Left ventricle myocardium inferior (tissue), 1 donor: ENCODE measurements around the gene SMIM35. TPM values are rescaled to one million over a fixed set of nuclear protein-coding genes. Genes with fewer than 3 reads are reported as not detected.

Source experiments
- DNase-seq: peaks from one replicate; pipeline ENCODE4 v3.0.0-alpha.2; 2020
- H3K27ac ChIP-seq: fragments of 200-600 bp; replicated peaks from 2 replicates; pipeline ENCODE4 v1.8.0; 2021
- H3K27me3 ChIP-seq: fragments of 200-600 bp; 2 replicates; pipeline ENCODE4 v1.8.0; 2021; ENCODE audit warnings: low read depth
- H3K36me3 ChIP-seq: fragments of 200-600 bp; 2 replicates; pipeline ENCODE4 v1.8.0; 2021
- H3K4me1 ChIP-seq: fragments of 200-600 bp; 2 replicates; pipeline ENCODE4 v1.8.0; 2021
- H3K4me3 ChIP-seq: fragments of 200-600 bp; 2 replicates; pipeline ENCODE4 v1.8.0; 2021; ENCODE audit warnings: mild to moderate bottlenecking, moderate library complexity
- H3K9me3 ChIP-seq: fragments of 200-600 bp; replicated peaks from 2 replicates; pipeline ENCODE4 v1.8.0; 2021
- intact Hi-C: fragments of 100-400 bp; cut with micrococcal nuclease; formaldehyde crosslinking; loops from one replicate; pipeline ENCODE4 v1.11.0; 2022
- total RNA-seq: library from RNA; stranded (reverse); fragmentation: NEBNext Ultra II Directional; extraction: Animal tissue kit (Norgen Biotek cat#: 25700); gene quantifications from one replicate; pipeline ENCODE4 v1.2.1, GENCODE V29; 2021
- TF ChIP-seq, protein P1 (sequence below): fragments of 200-600 bp; IDR thresholded peaks from 2 replicates; pipeline ENCODE4 v1.8.0; 2021; ENCODE audit warnings: antibody characterized with exemption, mild to moderate bottlenecking, borderline replicate concordance
- donor health status: DM: no; HTN: yes; CAD: no; lungs with severe emphysema.

SMIM35 gene
- total RNA-seq, 1 donor from 2014 or later: not detected

- no peaks in the 10 kb centered on the region for H3K36me3 ChIP-seq
- H3K4me3 ChIP-seq: no peak overlapping the region
- H3K4me1 ChIP-seq: peaks cover 8% of the 10 kb centered on the region
- H3K27me3 ChIP-seq: no peaks in the 10 kb centered on the region
- DNase-seq: no peak
- no peak overlapping the region for H3K27ac ChIP-seq
- TF ChIP-seq, protein P1, sequence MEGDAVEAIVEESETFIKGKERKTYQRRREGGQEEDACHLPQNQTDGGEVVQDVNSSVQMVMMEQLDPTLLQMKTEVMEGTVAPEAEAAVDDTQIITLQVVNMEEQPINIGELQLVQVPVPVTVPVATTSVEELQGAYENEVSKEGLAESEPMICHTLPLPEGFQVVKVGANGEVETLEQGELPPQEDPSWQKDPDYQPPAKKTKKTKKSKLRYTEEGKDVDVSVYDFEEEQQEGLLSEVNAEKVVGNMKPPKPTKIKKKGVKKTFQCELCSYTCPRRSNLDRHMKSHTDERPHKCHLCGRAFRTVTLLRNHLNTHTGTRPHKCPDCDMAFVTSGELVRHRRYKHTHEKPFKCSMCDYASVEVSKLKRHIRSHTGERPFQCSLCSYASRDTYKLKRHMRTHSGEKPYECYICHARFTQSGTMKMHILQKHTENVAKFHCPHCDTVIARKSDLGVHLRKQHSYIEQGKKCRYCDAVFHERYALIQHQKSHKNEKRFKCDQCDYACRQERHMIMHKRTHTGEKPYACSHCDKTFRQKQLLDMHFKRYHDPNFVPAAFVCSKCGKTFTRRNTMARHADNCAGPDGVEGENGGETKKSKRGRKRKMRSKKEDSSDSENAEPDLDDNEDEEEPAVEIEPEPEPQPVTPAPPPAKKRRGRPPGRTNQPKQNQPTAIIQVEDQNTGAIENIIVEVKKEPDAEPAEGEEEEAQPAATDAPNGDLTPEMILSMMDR: no peak
- intact Hi-C loops: no loop called here
- H3K9me3 ChIP-seq: no peaks in the 10 kb centered on the region
Measured at GRCh38 chr11:118126082-118126838, 39.5 kb upstream of the SMIM35 start.

GRCh38 chr11:118124929-118125535 is 38.3 kb upstream of the SMIM35 start:
- Histone ChIP-seq H3K27me3 (no peaks in the 10 kb centered on the region), H3K9me3 (no peaks in the 10 kb centered on the region), H3K36me3 (no peaks in the 10 kb centered on the region), H3K4me1 (peaks cover 6% of the 10 kb centered on the region), H3K27ac (no peak overlapping the region), H3K4me3 (no peak overlapping the region)
- intact Hi-C loops: no loop called here
- DNase-seq: no peak
- TF ChIP-seq, protein P1: no peak

- TF ChIP-seq, protein P1: no peak
- Histone ChIP-seq H3K9me3 (no peaks in the 10 kb centered on the region), H3K4me1 (peaks cover 22% of the 10 kb centered on the region), H3K27ac (no peak overlapping the region), H3K27me3 (no peaks in the 10 kb centered on the region), H3K4me3 (no peak overlapping the region), H3K36me3 (no peaks in the 10 kb centered on the region)
- DNase-seq: no peak
- intact Hi-C loops: no loop called here
Measured at GRCh38 chr11:118120793-118121192, 34.0 kb upstream of the SMIM35 start.

DNA sequence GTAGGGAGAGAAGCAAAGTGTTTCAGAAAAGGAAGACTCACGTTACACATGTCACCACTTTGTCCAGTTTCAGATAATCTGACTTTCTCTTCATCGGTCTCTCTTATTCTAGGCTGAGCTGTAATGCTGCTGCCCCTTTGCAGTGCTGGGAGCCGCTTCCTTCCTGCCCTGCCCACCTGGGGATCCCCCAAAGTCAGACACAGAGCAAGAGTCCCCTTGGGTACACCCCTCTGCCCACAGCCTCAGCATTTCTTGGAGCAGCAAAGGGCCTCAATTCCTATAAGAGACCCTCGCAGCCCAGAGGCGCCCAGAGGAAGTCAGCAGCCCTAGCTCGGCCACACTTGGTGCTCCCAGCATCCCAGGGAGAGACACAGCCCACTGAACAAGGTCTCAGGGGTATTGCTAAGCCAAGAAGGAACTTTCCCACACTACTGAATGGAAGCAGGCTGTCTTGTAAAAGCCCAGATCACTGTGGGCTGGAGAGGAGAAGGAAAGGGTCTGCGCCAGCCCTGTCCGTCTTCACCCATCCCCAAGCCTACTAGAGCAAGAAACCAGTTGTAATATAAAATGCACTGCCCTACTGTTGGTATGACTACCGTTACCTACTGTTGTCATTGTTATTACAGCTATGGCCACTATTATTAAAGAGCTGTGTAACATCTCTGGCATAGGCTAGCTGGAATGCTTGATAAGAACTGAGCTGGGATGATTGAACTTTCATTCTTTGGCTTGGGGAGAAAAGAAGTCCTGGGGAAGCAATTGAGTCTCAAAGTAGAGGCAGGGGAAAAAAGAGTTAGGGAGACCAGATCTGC is 31.2 kb upstream of the SMIM35 start:
- TF ChIP-seq, protein P1: no peak
- peak overlapping the region; percentile 69 for H3K27ac ChIP-seq

GRCh38 chr11:118115048-118115447 is 28.3 kb upstream of the SMIM35 start:
- H3K4me1 ChIP-seq: peaks cover 22% of the 10 kb centered on the region
- no peak overlapping the region for H3K27ac ChIP-seq
- no peaks in the 10 kb centered on the region for H3K36me3 ChIP-seq
- no peak for DNase-seq
- no peaks in the 10 kb centered on the region for H3K27me3 ChIP-seq
- TF ChIP-seq, protein P1: no peak
- no peaks in the 10 kb centered on the region for H3K9me3 ChIP-seq
- H3K4me3 ChIP-seq: no peak overlapping the region
- intact Hi-C loops: no loop called here

More for the DNA sequence above, 31.2 kb upstream of the SMIM35 start:
- no peak for DNase-seq
- no peaks in the 10 kb centered on the region for H3K36me3 ChIP-seq
- no peaks in the 10 kb centered on the region for H3K27me3 ChIP-seq
- peaks cover 22% of the 10 kb centered on the region for H3K4me1 ChIP-seq
- H3K9me3 ChIP-seq: no peaks in the 10 kb centered on the region
- intact Hi-C loops: no loop called here
- no peak overlapping the region for H3K4me3 ChIP-seq
